GM12892 (cell line): ENCODE data around the gene CAPN5.

Experiments
- POLR2A ChIP-seq: IDR thresholded peaks from 2 replicates; pipeline ENCODE4 v1.6.1; 2011; ENCODE audit warnings: low read depth, low read length, control low read depth
- POLR2AphosphoS5 ChIP-seq: IDR thresholded peaks from 2 replicates; pipeline ENCODE4 v1.6.1; 2011; ENCODE audit warnings: low read depth, low read length, control low read depth

GRCh38 chr11:77088236-77089003, 21.6 kb downstream of the CAPN5 start:
- TF ChIP-seq POLR2AphosphoS5 (no peak), POLR2A (no peak)
